TTC549 (cell line): Measurements from ENCODE around the gene TOR1AIP1.

Source experiments
- FAIRE-seq: peaks from 2 replicates; lab custom pipeline; 2012; peaks lifted over from hg19 to GRCh38; lab: Jason Lieb, UNC

Gene TOR1AIP1

GRCh38 chr1:179883040-179883744 is 1.1 kb downstream of the TOR1AIP1 start:
- FAIRE-seq, result no peak

- FAIRE-seq, result no peak
These were observed 1.7 kb downstream of the TOR1AIP1 start for GRCh38 chr1:179883745-179884138.

GRCh38 chr1:179888071-179888470 is 6.0 kb downstream of the TOR1AIP1 start:
- peak; percentile 50 for FAIRE-seq

- FAIRE-seq, result no peak
These were observed 7.5 kb downstream of the TOR1AIP1 start for GRCh38 chr1:179889589-179889988.

- FAIRE-seq, result peak; percentile 86
These were observed 28.8 kb downstream of the TOR1AIP1 start for GRCh38 chr1:179910934-179911333.

GRCh38 chr1:179911812-179912211 is 29.7 kb downstream of the TOR1AIP1 start:
- peak; percentile 62 for FAIRE-seq

GRCh38 chr1:179917601-179918429 is 35.7 kb downstream of the TOR1AIP1 start:
- FAIRE-seq, result no peak

- no peak for FAIRE-seq
These were observed 39.4 kb downstream of the TOR1AIP1 start for GRCh38 chr1:179921472-179921871.

GRCh38 chr1:179921981-179922872 is 40.1 kb downstream of the TOR1AIP1 start:
- FAIRE-seq, result no peak

- no peak for FAIRE-seq
These were observed 40.9 kb downstream of the TOR1AIP1 start for GRCh38 chr1:179923029-179923428.

- FAIRE-seq, result no peak
These were observed 42.2 kb downstream of the TOR1AIP1 start for GRCh38 chr1:179924268-179924667.

GRCh38 chr1:179925302-179925701 is 43.2 kb downstream of the TOR1AIP1 start:
- FAIRE-seq, result no peak

- FAIRE-seq, result no peak
These were observed 44.1 kb downstream of the TOR1AIP1 start for GRCh38 chr1:179925922-179926849.

GRCh38 chr1:179926850-179927205 is 44.7 kb downstream of the TOR1AIP1 start:
- no peak for FAIRE-seq

- FAIRE-seq, result no peak
These were observed 48.1 kb downstream of the TOR1AIP1 start for GRCh38 chr1:179929955-179930798.

GRCh38 chr1:179930867-179931266 is 48.8 kb downstream of the TOR1AIP1 start:
- no peak for FAIRE-seq

GRCh38 chr1:179933219-179933618 is 51.1 kb downstream of the TOR1AIP1 start:
- FAIRE-seq, result no peak

- FAIRE-seq, result no peak
These were observed 53.9 kb downstream of the TOR1AIP1 start for GRCh38 chr1:179935909-179936496.

GRCh38 chr1:179937668-179938254 is 55.7 kb downstream of the TOR1AIP1 start:
- FAIRE-seq, result no peak

- no peak for FAIRE-seq
These were observed 56.7 kb downstream of the TOR1AIP1 start for GRCh38 chr1:179938752-179939151.
